GM18873 (cell line): ENCODE results near the gene TBATA.
A peak's percentile ranks its signal among the peaks of the same experiment; 100 is the strongest.

Source experiments
- ATAC-seq: cut with Tn5 transposase; IDR thresholded peaks from one replicate; pipeline ENCODE4 v1.9.1; 2021; ENCODE audit warnings: mild to moderate bottlenecking, moderate library complexity, moderate number of reproducible peaks; ENCODE audit not compliant: unreplicated experiment, low FRiP score

TBATA gene

GRCh38 chr10:70785190-70785589 is at the start of gene TBATA:
Gene TBATA, minus strand, starts transcription at chr10:70785377. Its CDS starts 1,998 bp downstream, at chr10:70783379.
- ATAC-seq, result no peak

- ATAC-seq, result no peak
Observed at GRCh38 chr10:70834441-70835151, 49.4 kb upstream of the TBATA start.

GRCh38 chr10:70834021-70834420 is 48.8 kb upstream of the TBATA start:
- no peak for ATAC-seq

GRCh38 chr10:70833601-70834000 is 48.4 kb upstream of the TBATA start:
- ATAC-seq, result no peak

- no peak for ATAC-seq
Observed at GRCh38 chr10:70832852-70833528, 47.8 kb upstream of the TBATA start.

- ATAC-seq, result no peak
Observed at GRCh38 chr10:70832221-70832620, 47.0 kb upstream of the TBATA start.

- ATAC-seq, result no peak
Observed at GRCh38 chr10:70830164-70830563, 45.0 kb upstream of the TBATA start.

- ATAC-seq, result no peak
Observed at GRCh38 chr10:70829543-70829942, 44.4 kb upstream of the TBATA start.

- no peak for ATAC-seq
Observed at GRCh38 chr10:70828923-70829322, 43.7 kb upstream of the TBATA start.

- ATAC-seq, result no peak
Observed at GRCh38 chr10:70827086-70827757, 42.0 kb upstream of the TBATA start.

- no peak for ATAC-seq
Observed at GRCh38 chr10:70822076-70822820, 37.1 kb upstream of the TBATA start.

GRCh38 chr10:70820976-70821750 is 36.0 kb upstream of the TBATA start:
- ATAC-seq, result no peak

GRCh38 chr10:70816220-70816894 is 31.2 kb upstream of the TBATA start:
- ATAC-seq, result no peak

- peak; percentile 75 for ATAC-seq
Observed at GRCh38 chr10:70815504-70816219, 30.5 kb upstream of the TBATA start, which contains the start of gene SGPL1. Gene SGPL1, plus strand, starts transcription at chr10:70815948. Its CDS starts 906 bp downstream, at chr10:70816854.

- ATAC-seq, result no peak
Observed at GRCh38 chr10:70814126-70814525, 28.9 kb upstream of the TBATA start.

GRCh38 chr10:70812814-70813213 is 27.6 kb upstream of the TBATA start:
- no peak for ATAC-seq

- ATAC-seq, result no peak
Observed at GRCh38 chr10:70811881-70812280, 26.7 kb upstream of the TBATA start.

- no peak for ATAC-seq
Observed at GRCh38 chr10:70810967-70811366, 25.8 kb upstream of the TBATA start.

- ATAC-seq, result no peak
Observed at GRCh38 chr10:70809726-70810125, 24.5 kb upstream of the TBATA start.
